Endothelial cell (in vitro differentiated cells): ENCODE measurements around the gene PEX10. TPM values are rescaled to one million over a fixed set of nuclear protein-coding genes. Genes with fewer than 3 reads are reported as not detected.

ENCODE experiments used
- DNase-seq: peaks from one replicate; pipeline ENCODE4 v3.0.0; 2021; ENCODE audit warnings: low spot score
- H3K27ac Mint-ChIP-seq: one replicate; pipeline ENCODE4 v1.8.0; 2021; ENCODE audit warnings: mixed read lengths, inconsistent platforms; ENCODE audit not compliant: unreplicated experiment
- H3K27me3 Mint-ChIP-seq: one replicate; pipeline ENCODE4 v1.8.0; 2021; ENCODE audit warnings: mild to moderate bottlenecking, moderate library complexity, mixed read lengths, inconsistent platforms; ENCODE audit not compliant: unreplicated experiment
- H3K36me3 Mint-ChIP-seq: one replicate; pipeline ENCODE4 v1.8.0; 2021; ENCODE audit warnings: mild to moderate bottlenecking, low read depth, mixed read lengths, inconsistent platforms; ENCODE audit not compliant: unreplicated experiment
- H3K4me1 Mint-ChIP-seq: one replicate; pipeline ENCODE4 v1.8.0; 2021; ENCODE audit warnings: mild to moderate bottlenecking, mixed read lengths, inconsistent platforms; ENCODE audit not compliant: unreplicated experiment
- H3K4me3 Mint-ChIP-seq: one replicate; pipeline ENCODE4 v1.8.0; 2021; ENCODE audit warnings: mild to moderate bottlenecking, mixed read lengths, inconsistent platforms; ENCODE audit not compliant: unreplicated experiment
- H3K9me3 Mint-ChIP-seq: one replicate; pipeline ENCODE4 v1.8.0; 2021; ENCODE audit warnings: mixed read lengths, inconsistent platforms; ENCODE audit not compliant: unreplicated experiment
- CTCF ChIP-seq: fragments of 200-600 bp; sonication (generic); IDR thresholded peaks from one replicate; pipeline ENCODE4 v1.5.0; 2021; ENCODE audit warnings: antibody characterized with exemption; ENCODE audit not compliant: unreplicated experiment
- total RNA-seq: library from RNA; stranded (reverse); fragmentation: NEBNext Ultra II Directional; extraction: Animal tissue kit (Norgen Biotek cat#: 25700); gene quantifications from one replicate; pipeline ENCODE4 v1.2.1, GENCODE V29; 2021; ENCODE audit not compliant: unreplicated experiment

The PEX10 gene
- total RNA-seq, 1 donor from 2014 or later: 25.4 TPM

GRCh38 chr1:2391041-2391930, 21.1 kb downstream of the PEX10 start, which contains the start of the genes MORN1 and RER1:
Gene MORN1, minus strand, starts transcription at chr1:2391554. Its CDS starts 21 bp downstream, at chr1:2391533.
Gene RER1, plus strand, starts transcription at chr1:2391841. Its CDS starts 3,950 bp downstream, at chr1:2395791.
- peak; percentile 99 for DNase-seq
- Mint-ChIP-seq H3K27ac (peak within 1 kb of the TSS; percentile 96), H3K4me3 (peak within 1 kb of the TSS; percentile 98)

GRCh38 chr1:2389644-2390043, 22.7 kb downstream of the PEX10 start:
- H3K4me3 Mint-ChIP-seq: peak overlapping the region; percentile 90
- peaks cover 12% of the 10 kb centered on the region for H3K4me1 Mint-ChIP-seq
- peaks cover 13% of the 10 kb centered on the region for H3K36me3 Mint-ChIP-seq
- H3K27ac Mint-ChIP-seq: no peak overlapping the region
- H3K27me3 Mint-ChIP-seq: peaks cover 8% of the 10 kb centered on the region
- DNase-seq: no peak
- H3K9me3 Mint-ChIP-seq: no peaks in the 10 kb centered on the region
- TF ChIP-seq CTCF: no peak

More at GRCh38 chr1:2391041-2391930, 21.1 kb downstream of the PEX10 start, which contains the start of the genes MORN1 and RER1:
- Mint-ChIP-seq H3K9me3 (no peaks in the 10 kb centered on the region), H3K36me3 (peaks cover 13% of the 10 kb centered on the region), H3K4me1 (peaks cover 12% of the 10 kb centered on the region), H3K27me3 (peaks cover 8% of the 10 kb centered on the region)
- no peak for TF ChIP-seq CTCF

- peaks cover 12% of the 10 kb centered on the region for H3K36me3 Mint-ChIP-seq
- no peaks in the 10 kb centered on the region for H3K9me3 Mint-ChIP-seq
- H3K27ac Mint-ChIP-seq: no peak overlapping the region
- H3K4me1 Mint-ChIP-seq: peaks cover 11% of the 10 kb centered on the region
- peak overlapping the region; percentile 56 for H3K4me3 Mint-ChIP-seq
- no peak for DNase-seq
- peaks cover 10% of the 10 kb centered on the region for H3K27me3 Mint-ChIP-seq
- no peak for TF ChIP-seq CTCF
These were observed 24.1 kb downstream of the PEX10 start for GRCh38 chr1:2388004-2388913.

- Mint-ChIP-seq H3K36me3 (peaks cover 3% of the 10 kb centered on the region), H3K4me3 (no peak overlapping the region), H3K4me1 (no peaks in the 10 kb centered on the region), H3K27me3 (peaks cover 3% of the 10 kb centered on the region), H3K27ac (no peak overlapping the region), H3K9me3 (no peaks in the 10 kb centered on the region)
- no peak for DNase-seq
- TF ChIP-seq CTCF: no peak
These were observed 25.4 kb downstream of the PEX10 start for GRCh38 chr1:2386636-2387611.
